Transverse colon (tissue), 4 donors: ENCODE measurements around the gene CENPI.

ENCODE experiments used
- CTCF ChIP-seq, 5 experiments: fragments of 200-600 bp in 3 of 5; fragments of 450-650 bp in 2 of 5; sonication (generic) in 3 of 5; IDR thresholded peaks; 1 replicate in 2 of 5; 2 replicates in 3 of 5; pipeline ENCODE4 v1.5.1; 2016 to 2017; ENCODE audit warnings: antibody characterized with exemption in 5 of 5, inconsistent platforms in 3 of 5, mild to moderate bottlenecking in 2 of 5, moderate library complexity in 1 of 5
- EP300 ChIP-seq: sonication (generic); formaldehyde crosslinking; IDR thresholded peaks from one replicate; pipeline ENCODE4 v1.6.1; 2017; ENCODE audit warnings: antibody characterized with exemption, low read depth
- POLR2A ChIP-seq: fragments of 450-650 bp; IDR thresholded peaks from one replicate; pipeline ENCODE4 v1.6.1; 2016; ENCODE audit warnings: antibody characterized with exemption, mild to moderate bottlenecking, moderate library complexity
- POLR2AphosphoS5 ChIP-seq, 3 donors: sonication (generic); formaldehyde crosslinking; IDR thresholded peaks; one replicate each; pipeline ENCODE4 v1.6.1; 2016; ENCODE audit warnings: antibody characterized with exemption in 3 of 3

GRCh38 chrX:101062176-101062575 is 35.8 kb upstream of the CENPI start:
- TF ChIP-seq POLR2A (no peak), EP300 (no peak), CTCF (IDR thresholded peaks at IDR 0.05) (no peak), POLR2AphosphoS5 (IDR thresholded peaks at IDR 0.05) (no peak)
